ENCODE data around the gene SP2. TPM values are rescaled to one million over a fixed set of nuclear protein-coding genes. Genes with fewer than 3 reads are reported as not detected.

The SP2 gene
- total RNA-seq, 1 donor from 2014 or later = 19.4 TPM

DNA sequence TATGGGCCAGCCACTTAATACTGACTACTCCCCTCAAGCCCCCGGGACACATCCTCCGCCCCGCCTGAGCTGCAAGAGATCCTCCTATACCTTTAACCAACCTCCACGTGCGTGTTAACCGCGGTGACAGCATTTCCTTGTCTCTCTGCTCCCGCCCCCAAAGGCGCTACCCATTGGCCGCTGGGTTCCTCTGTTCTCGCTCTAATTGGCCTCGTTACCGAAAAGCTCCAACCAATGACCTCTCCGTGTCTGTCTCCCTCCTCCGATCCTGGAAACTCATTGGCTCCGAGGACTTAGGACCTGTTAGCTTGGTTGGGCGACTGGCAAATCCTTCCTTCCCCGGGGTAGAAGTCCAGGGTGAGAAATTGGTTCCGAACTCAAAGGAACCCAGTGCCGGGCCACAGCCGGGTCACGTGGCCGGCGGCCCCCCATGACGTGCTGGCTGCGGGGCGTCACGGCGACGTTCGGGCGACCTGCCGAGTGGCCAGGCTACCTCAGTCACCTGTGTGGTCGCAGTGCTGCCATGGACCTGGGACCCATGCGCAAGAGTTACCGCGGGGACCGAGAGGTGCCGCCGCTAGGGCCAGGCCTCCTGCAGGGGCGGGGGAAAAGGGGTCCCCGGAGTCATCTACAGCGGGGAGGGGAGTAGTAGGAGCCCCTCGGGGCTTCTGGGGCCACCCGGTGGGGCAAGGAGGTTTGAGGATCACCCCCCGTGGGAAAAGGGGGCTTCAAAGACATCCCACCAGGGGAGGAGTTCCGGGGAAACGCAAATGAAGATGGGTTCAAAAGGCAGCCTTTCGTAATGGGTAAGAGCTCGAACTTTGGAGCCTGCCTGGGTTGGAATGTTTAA lies 45.4 kb downstream of the SP2 start, which contains the start of gene PNPO:
TSS of gene PNPO (plus strand) at position 326 of the 850 bp plus-strand sequence. CDS start at position 431, 105 bp downstream.
- peaks cover 45% of the 10 kb centered on the region for H3K4me1 ChIP-seq
- no peaks in the 10 kb centered on the region for H3K27me3 ChIP-seq (ENCODE audit: low read depth)
- H3K27ac ChIP-seq = peak within 1 kb of the TSS; percentile 81
- DNase-seq (peak; percentile 97), ATAC-seq (peak; percentile 98)
- no peaks in the 10 kb centered on the region for H3K9me3 ChIP-seq
- intact Hi-C loops (cut with DNase I) = no loop called here
- TF ChIP-seq, protein P1, sequence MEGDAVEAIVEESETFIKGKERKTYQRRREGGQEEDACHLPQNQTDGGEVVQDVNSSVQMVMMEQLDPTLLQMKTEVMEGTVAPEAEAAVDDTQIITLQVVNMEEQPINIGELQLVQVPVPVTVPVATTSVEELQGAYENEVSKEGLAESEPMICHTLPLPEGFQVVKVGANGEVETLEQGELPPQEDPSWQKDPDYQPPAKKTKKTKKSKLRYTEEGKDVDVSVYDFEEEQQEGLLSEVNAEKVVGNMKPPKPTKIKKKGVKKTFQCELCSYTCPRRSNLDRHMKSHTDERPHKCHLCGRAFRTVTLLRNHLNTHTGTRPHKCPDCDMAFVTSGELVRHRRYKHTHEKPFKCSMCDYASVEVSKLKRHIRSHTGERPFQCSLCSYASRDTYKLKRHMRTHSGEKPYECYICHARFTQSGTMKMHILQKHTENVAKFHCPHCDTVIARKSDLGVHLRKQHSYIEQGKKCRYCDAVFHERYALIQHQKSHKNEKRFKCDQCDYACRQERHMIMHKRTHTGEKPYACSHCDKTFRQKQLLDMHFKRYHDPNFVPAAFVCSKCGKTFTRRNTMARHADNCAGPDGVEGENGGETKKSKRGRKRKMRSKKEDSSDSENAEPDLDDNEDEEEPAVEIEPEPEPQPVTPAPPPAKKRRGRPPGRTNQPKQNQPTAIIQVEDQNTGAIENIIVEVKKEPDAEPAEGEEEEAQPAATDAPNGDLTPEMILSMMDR (IDR thresholded peaks at IDR 0.05) = no peak
- H3K36me3 ChIP-seq = peaks cover 20% of the 10 kb centered on the region
- peak within 1 kb of the TSS; percentile 89 for H3K4me3 ChIP-seq

DNA sequence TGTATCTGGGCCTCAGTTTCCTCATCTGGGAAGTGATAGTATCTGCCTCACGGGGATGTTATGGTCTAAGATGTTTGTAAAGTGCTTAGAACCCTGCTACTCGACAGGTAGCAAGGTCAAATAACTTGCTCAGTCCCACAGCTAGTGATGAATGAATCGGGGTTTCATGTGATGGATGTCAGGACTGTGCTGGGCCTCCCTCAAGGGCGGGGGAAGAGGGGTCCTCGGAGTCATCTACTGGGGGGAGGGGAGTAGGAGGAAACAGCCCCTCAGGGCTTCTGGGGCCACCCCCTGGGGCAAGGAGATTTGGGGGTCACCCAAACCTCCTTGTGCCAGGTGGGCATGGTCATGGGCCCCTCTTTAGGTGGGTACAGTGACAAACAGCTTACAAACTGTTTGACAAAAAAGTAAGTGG lies 46.1 kb downstream of the SP2 start:
- Histone ChIP-seq H3K36me3 (peaks cover 24% of the 10 kb centered on the region), H3K9me3 (no peaks in the 10 kb centered on the region), H3K4me1 (peaks cover 51% of the 10 kb centered on the region), H3K27me3 (ENCODE audit: low read depth) (no peaks in the 10 kb centered on the region), H3K27ac (peak overlapping the region; percentile 81), H3K4me3 (peak overlapping the region; percentile 89)
- ATAC-seq (no peak), DNase-seq (no peak)
- intact Hi-C loops (cut with DNase I) = no loop called here
- TF ChIP-seq, protein P1 (IDR thresholded peaks at IDR 0.05) = no peak

DNA sequence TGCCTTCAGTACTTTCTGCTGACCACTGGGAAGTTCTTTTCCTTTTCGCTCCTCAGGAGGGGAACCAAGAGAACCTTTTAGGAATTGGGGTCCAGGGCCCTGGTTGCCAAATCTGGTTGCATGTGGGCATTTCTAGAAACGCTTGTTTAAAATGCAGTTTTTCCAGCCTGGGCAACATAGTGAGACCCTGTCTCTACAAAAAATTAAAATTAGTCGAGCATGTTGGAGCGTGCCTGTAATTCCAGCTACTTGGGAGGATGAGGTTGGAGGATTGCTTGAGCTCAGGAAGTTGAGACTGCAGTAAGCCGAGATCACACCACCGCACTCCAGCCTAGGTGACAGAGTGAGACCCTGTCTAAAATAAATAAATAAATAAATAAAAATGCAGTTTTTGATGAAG lies 46.5 kb downstream of the SP2 start:
- TF ChIP-seq, protein P1 (IDR thresholded peaks at IDR 0.05) = no peak
- no peaks in the 10 kb centered on the region for H3K9me3 ChIP-seq
- H3K4me1 ChIP-seq = peaks cover 53% of the 10 kb centered on the region
- H3K27ac ChIP-seq = no peak overlapping the region
- no peaks in the 10 kb centered on the region for H3K27me3 ChIP-seq (ENCODE audit: low read depth)
- peak overlapping the region; percentile 89 for H3K4me3 ChIP-seq
- DNase-seq = no peak
- intact Hi-C loops (cut with DNase I) = no loop called here
- no peak for ATAC-seq
- H3K36me3 ChIP-seq = peaks cover 24% of the 10 kb centered on the region

DNA sequence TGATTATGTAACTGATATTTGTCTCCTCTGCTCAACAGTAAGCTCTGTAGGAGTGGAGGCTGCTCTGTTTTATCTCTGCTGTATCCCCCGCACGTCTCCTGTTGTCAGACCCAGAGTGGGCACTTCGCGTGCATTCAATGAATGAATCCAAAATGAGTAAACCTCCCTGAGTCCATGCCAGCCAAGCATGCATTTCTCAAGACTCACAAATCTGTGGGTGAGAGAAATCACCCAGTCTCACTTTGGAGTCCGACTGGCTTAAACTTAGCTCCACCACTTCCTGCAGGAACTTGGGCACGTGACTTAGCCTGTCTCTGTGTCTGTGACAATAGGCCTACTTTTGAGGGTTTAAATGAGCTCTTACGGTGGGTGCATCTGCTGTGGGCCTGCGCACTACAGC lies 49.0 kb downstream of the SP2 start:
- intact Hi-C loops (cut with DNase I) = no loop called here
- no peak overlapping the region for H3K4me3 ChIP-seq
- no peaks in the 10 kb centered on the region for H3K9me3 ChIP-seq
- no peaks in the 10 kb centered on the region for H3K27me3 ChIP-seq (ENCODE audit: low read depth)
- peaks cover 32% of the 10 kb centered on the region for H3K36me3 ChIP-seq
- H3K4me1 ChIP-seq = peaks cover 69% of the 10 kb centered on the region
- no peak for ATAC-seq
- peak overlapping the region; percentile 4 for H3K27ac ChIP-seq
- TF ChIP-seq, protein P1 (IDR thresholded peaks at IDR 0.05) = no peak
- DNase-seq = no peak

DNA sequence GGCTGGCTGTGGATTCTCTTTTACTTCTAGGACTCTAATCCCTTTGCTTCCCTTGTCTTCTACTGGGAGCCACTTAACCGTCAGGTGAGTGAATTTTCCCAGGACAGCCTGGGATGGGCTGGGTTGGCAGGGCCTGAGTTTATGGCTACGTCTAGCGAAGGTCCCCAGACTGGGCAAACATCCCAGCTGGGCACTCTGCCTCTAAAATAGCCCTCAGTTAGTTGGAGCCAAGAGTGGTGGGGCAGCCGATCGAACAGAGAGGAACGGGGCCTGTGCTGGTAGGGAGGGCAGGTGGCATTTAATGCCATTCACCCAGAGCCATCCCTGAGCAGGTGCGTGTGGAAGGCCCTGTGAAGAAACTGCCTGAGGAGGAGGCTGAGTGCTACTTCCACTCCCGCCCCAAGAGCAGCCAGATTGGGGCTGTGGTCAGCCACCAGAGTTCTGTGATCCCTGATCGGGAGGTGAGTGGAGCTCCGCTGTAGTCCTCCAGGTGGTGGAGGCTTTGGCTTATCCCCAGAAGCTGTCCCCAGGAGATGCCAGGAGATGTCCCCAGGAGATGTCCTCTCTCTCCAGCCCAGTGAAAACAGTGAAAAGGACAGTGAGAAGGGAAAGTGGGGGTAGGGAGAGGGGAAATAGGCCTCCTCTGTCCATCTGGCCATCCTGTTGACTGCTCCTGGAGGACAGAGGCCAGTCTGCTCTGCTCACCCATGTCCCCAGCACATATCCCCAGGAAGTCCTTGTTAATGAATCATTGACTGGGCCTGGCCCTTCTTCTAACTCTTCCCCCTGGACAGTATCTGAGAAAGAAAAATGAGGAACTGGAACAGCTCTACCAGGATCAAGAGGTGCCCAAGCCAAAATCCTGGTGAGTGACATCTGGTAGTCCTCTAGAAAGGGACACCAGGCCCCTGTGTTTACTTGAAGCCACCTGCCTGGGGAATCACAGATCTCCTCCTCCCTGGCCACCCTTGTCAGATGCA lies 49.8 kb downstream of the SP2 start:
- H3K4me3 ChIP-seq = no peak overlapping the region
- ATAC-seq (no peak), DNase-seq (no peak)
- peaks cover 68% of the 10 kb centered on the region for H3K4me1 ChIP-seq
- no peaks in the 10 kb centered on the region for H3K9me3 ChIP-seq
- intact Hi-C loops (cut with DNase I) = no loop called here
- peak overlapping the region; percentile 4 for H3K27ac ChIP-seq
- peaks cover 32% of the 10 kb centered on the region for H3K36me3 ChIP-seq
- TF ChIP-seq, protein P1 (IDR thresholded peaks at IDR 0.05) = no peak
- no peaks in the 10 kb centered on the region for H3K27me3 ChIP-seq (ENCODE audit: low read depth)

Measured in lower lobe of right lung (tissue), 2 donors.